Activated B cell treated with CpG ODN at 0.5 μM for 24 hours (primary cell): Measurements from ENCODE around the gene SMIM31. TPM values are rescaled to one million over a fixed set of nuclear protein-coding genes. Genes with fewer than 3 reads are reported as not detected.

Experiments
- ATAC-seq: fragments of 200-7000 bp; cut with Tn5 transposase; one replicate; pipeline ENCODE4 v1.10.0; 2021; ENCODE audit warnings: low read depth, mild to moderate bottlenecking, moderate library complexity
- CTCF ChIA-PET: fragments of 350-600 bp; sonication (Branson Sonifier 250); formaldehyde crosslinking; loops from one replicate; lab custom pipeline; 2021; ENCODE audit warnings: antibody characterized with exemption; lab: Charles Lee
- POLR2A ChIA-PET: fragments of 350-600 bp; sonication (Branson Sonifier 250); formaldehyde crosslinking; loops from one replicate; lab custom pipeline; 2021; ENCODE audit warnings: antibody characterized with exemption; lab: Charles Lee
- DNase-seq: peaks from one replicate; pipeline ENCODE4 v3.0.0; 2022
- H3K27ac Mint-ChIP-seq: one replicate; pipeline ENCODE4 v1.8.0; 2020; ENCODE audit warnings: mixed read lengths
- H3K27me3 Mint-ChIP-seq: one replicate; pipeline ENCODE4 v1.8.0; 2021; ENCODE audit warnings: mixed read lengths
- H3K36me3 Mint-ChIP-seq: one replicate; pipeline ENCODE4 v1.8.0; 2021; ENCODE audit warnings: low read depth, mixed read lengths
- H3K4me1 Mint-ChIP-seq: one replicate; pipeline ENCODE4 v1.8.0; 2021; ENCODE audit warnings: mixed read lengths
- H3K4me3 Mint-ChIP-seq: one replicate; pipeline ENCODE4 v1.8.0; 2020; ENCODE audit warnings: mild to moderate bottlenecking, mixed read lengths
- H3K9me3 Mint-ChIP-seq: one replicate; pipeline ENCODE4 v1.8.0; 2020; ENCODE audit warnings: mixed read lengths
- intact Hi-C: fragments of 100-400 bp; cut with micrococcal nuclease; formaldehyde crosslinking; loops from one replicate; pipeline ENCODE4 v1.15.1; 2024
- total RNA-seq: library from RNA; stranded (reverse); gene quantifications from 2 replicates; pipeline ENCODE4 v1.2.3, GENCODE V29; 2022
- TF ChIP-seq, protein P1 (sequence below): fragments of 200-600 bp; IDR thresholded peaks from one replicate; pipeline ENCODE4 v1.8.0; 2022; ENCODE audit warnings: antibody characterized with exemption, mild to moderate bottlenecking

Gene SMIM31
- total RNA-seq, 1 donor from 2014 or later, result not detected

DNA sequence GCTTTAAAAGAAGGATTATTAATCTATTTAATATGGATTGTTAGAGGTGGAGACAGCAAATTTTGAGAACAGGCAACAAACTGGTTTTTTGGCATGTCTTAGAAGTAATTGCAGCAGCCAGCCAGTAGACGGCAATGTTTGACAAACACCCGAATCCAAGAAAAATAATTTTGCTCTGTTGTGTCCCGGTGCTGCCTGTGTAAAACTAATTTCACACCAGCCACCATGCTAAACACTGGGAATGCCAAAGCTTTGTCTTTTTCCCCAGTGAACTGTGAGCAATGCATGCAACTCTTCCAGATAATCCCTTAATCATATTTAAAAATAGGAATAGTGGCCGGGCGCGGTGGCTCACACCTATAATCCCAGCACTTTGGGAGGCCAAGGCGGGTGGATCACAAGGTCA lies 25.9 kb downstream of the SMIM31 start:
- CTCF ChIA-PET, result interaction anchor here (1.1 kb wide), 1 partner anchor 10 kb away, joined by 4 read pairs; no protein-coding TSS in a partner anchor
- no peaks in the 10 kb centered on the region for H3K4me1 Mint-ChIP-seq
- POLR2A ChIA-PET, result no interaction called here
- no peaks in the 10 kb centered on the region for H3K9me3 Mint-ChIP-seq
- no peak for ATAC-seq
- H3K4me3 Mint-ChIP-seq, result no peak overlapping the region
- no peaks in the 10 kb centered on the region for H3K27me3 Mint-ChIP-seq
- intact Hi-C loops, result loop anchor here (1.0 kb wide), 3 partner anchors 217 to 684 kb away; no protein-coding TSS in a partner anchor
- no peaks in the 10 kb centered on the region for H3K36me3 Mint-ChIP-seq
- no peak overlapping the region for H3K27ac Mint-ChIP-seq
- TF ChIP-seq, protein P1, sequence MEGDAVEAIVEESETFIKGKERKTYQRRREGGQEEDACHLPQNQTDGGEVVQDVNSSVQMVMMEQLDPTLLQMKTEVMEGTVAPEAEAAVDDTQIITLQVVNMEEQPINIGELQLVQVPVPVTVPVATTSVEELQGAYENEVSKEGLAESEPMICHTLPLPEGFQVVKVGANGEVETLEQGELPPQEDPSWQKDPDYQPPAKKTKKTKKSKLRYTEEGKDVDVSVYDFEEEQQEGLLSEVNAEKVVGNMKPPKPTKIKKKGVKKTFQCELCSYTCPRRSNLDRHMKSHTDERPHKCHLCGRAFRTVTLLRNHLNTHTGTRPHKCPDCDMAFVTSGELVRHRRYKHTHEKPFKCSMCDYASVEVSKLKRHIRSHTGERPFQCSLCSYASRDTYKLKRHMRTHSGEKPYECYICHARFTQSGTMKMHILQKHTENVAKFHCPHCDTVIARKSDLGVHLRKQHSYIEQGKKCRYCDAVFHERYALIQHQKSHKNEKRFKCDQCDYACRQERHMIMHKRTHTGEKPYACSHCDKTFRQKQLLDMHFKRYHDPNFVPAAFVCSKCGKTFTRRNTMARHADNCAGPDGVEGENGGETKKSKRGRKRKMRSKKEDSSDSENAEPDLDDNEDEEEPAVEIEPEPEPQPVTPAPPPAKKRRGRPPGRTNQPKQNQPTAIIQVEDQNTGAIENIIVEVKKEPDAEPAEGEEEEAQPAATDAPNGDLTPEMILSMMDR, result no peak
- no peak for DNase-seq

DNA sequence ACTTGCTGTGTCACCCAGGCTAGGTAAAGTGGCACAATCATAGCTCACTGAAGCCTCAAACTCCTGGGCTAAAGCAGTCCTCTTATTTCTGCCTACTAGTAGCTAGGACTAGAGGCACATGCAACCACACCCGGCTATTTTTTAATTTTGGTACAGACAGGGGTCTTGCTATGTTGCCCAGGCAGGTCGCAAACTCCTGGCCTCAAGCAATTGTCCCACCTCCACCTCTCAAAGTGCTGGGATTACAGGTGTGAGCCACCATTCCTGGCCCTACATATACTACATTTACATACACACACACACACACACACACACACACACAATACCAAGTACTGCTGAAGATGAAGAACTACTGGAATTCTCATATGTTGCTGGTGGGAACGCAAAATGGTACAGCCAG lies 26.9 kb downstream of the SMIM31 start:
- POLR2A ChIA-PET, result no interaction called here

DNA sequence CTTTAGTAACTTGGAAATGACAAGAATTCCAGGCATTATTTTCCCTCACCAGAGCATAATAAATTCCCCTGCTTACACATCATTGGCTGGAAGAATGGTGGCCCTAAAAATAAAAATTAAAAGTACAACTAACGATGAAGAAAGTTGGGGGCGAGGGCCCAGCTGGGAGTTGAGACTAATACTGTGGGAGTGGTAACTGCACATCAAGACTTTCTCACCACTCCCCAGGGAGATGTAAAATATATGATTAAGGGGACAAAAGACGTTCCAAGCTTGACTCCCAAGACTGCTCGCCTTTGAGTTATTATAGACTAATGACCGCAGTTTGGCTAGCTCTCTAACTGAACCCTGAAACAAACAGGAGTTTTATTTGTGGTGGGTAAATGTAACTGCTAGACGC lies 30.0 kb downstream of the SMIM31 start:
- TF ChIP-seq, protein P1, result no peak
- ChIA-PET POLR2A (no interaction called here), CTCF (no interaction called here)
- H3K4me3 Mint-ChIP-seq, result no peak overlapping the region
- H3K27ac Mint-ChIP-seq, result no peak overlapping the region
- H3K9me3 Mint-ChIP-seq, result no peaks in the 10 kb centered on the region
- DNase-seq (no peak), ATAC-seq (no peak)
- intact Hi-C loops, result no loop called here
- H3K27me3 Mint-ChIP-seq, result no peaks in the 10 kb centered on the region
- no peaks in the 10 kb centered on the region for H3K4me1 Mint-ChIP-seq
- H3K36me3 Mint-ChIP-seq, result no peaks in the 10 kb centered on the region

More for the DNA sequence above, 26.9 kb downstream of the SMIM31 start:
- ATAC-seq (no peak), DNase-seq (no peak)
- CTCF ChIA-PET, result interaction anchor here (1.1 kb wide), 1 partner anchor 9 kb away, joined by 4 read pairs; no protein-coding TSS in a partner anchor
- H3K27ac Mint-ChIP-seq, result no peak overlapping the region
- H3K9me3 Mint-ChIP-seq, result no peaks in the 10 kb centered on the region
- intact Hi-C loops, result no loop called here
- no peaks in the 10 kb centered on the region for H3K27me3 Mint-ChIP-seq
- H3K36me3 Mint-ChIP-seq, result no peaks in the 10 kb centered on the region
- H3K4me3 Mint-ChIP-seq, result no peak overlapping the region
- H3K4me1 Mint-ChIP-seq, result no peaks in the 10 kb centered on the region
- TF ChIP-seq, protein P1, result no peak

DNA sequence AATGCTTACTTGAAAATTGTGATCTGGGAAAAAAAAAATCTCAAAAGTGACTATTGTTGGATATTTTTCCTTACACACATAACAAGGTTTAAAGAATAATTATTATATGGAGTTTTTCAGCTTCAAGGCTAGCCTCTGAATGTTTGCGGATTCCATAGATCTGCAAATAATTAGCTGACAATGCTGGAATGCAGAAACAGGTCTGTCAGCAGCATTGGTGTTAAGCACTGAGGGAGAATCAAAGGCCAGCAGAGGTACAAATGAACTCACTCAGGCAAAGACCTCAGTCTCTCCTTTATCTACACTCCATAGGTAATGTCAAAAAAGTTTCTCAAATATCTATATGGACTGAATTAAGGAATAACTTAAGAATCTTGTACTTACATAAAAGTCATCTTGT lies 35.1 kb downstream of the SMIM31 start:
- intact Hi-C loops, result no loop called here
- no peaks in the 10 kb centered on the region for H3K36me3 Mint-ChIP-seq
- H3K4me3 Mint-ChIP-seq, result no peak overlapping the region
- H3K27ac Mint-ChIP-seq, result no peak overlapping the region
- POLR2A ChIA-PET, result no interaction called here
- CTCF ChIA-PET, result no interaction called here
- DNase-seq (no peak), ATAC-seq (no peak)
- no peaks in the 10 kb centered on the region for H3K9me3 Mint-ChIP-seq
- TF ChIP-seq, protein P1, result no peak
- no peaks in the 10 kb centered on the region for H3K27me3 Mint-ChIP-seq
- no peaks in the 10 kb centered on the region for H3K4me1 Mint-ChIP-seq

DNA sequence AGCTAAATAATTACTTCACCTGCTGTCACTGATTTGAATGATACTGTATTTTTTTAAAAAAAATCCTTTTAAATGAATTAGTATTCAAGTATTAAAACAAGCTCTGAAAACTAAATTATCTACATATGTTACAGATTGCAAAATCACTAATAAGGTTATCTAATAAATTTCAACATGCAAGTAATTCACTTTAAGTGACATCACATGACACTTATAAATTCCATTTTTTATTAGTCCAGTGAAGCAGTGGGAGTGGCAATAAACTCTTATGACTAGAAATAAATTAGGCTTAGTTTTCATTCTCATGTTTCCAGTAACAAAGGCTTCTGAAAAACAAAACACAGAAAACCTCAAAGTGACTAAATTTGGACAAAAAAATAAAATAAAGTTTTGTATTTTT lies 36.3 kb downstream of the SMIM31 start:
- H3K4me3 Mint-ChIP-seq, result no peak overlapping the region
- intact Hi-C loops, result no loop called here
- ATAC-seq, result no peak
- DNase-seq, result no peak
- no peaks in the 10 kb centered on the region for H3K4me1 Mint-ChIP-seq
- no peaks in the 10 kb centered on the region for H3K27me3 Mint-ChIP-seq
- H3K36me3 Mint-ChIP-seq, result no peaks in the 10 kb centered on the region
- TF ChIP-seq, protein P1, result no peak
- no peak overlapping the region for H3K27ac Mint-ChIP-seq
- no peaks in the 10 kb centered on the region for H3K9me3 Mint-ChIP-seq
- CTCF ChIA-PET, result interaction anchor here (1.3 kb wide), 1 partner anchor 10 kb away, joined by 4 read pairs; no protein-coding TSS in a partner anchor
- POLR2A ChIA-PET, result no interaction called here
